H1 (cell line): ENCODE measurements around the gene CUX1. TPM values are rescaled to one million over a fixed set of nuclear protein-coding genes. Genes with fewer than 3 reads are reported as not detected.

Experiments used
- CTCF ChIA-PET: fragments of 300-600 bp; sonication (Branson Sonifier 250); formaldehyde crosslinking; loops from one replicate; lab custom pipeline; 2021; ENCODE audit not compliant: partially characterized antibody; lab: Charles Lee
- POLR2A ChIA-PET: fragments of 300-600 bp; sonication (Branson Sonifier 250); formaldehyde crosslinking; loops from one replicate; lab custom pipeline; 2021; ENCODE audit warnings: inconsistent platforms; ENCODE audit not compliant: partially characterized antibody; lab: Charles Lee
- DNase-seq, 2 experiments: peaks; one replicate each; pipeline versions ENCODE4 v3.0.0 to v3.0.0-alpha.2; 2010 to 2022; ENCODE audit warnings: low spot score in 2 of 2, low read depth in 1 of 2, mixed read lengths in 1 of 2
- FAIRE-seq: peaks from 2 replicates; lab custom pipeline; 2011; peaks lifted over from hg19 to GRCh38; lab: Jason Lieb, UNC
- H2AFZ ChIP-seq: 2 replicates; pipeline ENCODE4 v1.8.1; 2012; ENCODE audit warnings: low read length, inconsistent platforms
- H2AK5ac ChIP-seq: 2 replicates; pipeline ENCODE4 v1.6.1; 2013; ENCODE audit warnings: low read depth, low read length
- H2BK120ac ChIP-seq: replicated peaks from 2 replicates; pipeline ENCODE3; 2013; ENCODE audit warnings: low read depth, low read length, inconsistent platforms
- H2BK12ac ChIP-seq: 2 replicates; pipeline ENCODE4 v1.6.1; 2013; ENCODE audit warnings: low read depth, low read length
- H2BK15ac ChIP-seq: 2 replicates; pipeline ENCODE4 v1.6.1; 2013; ENCODE audit warnings: low read length
- H2BK20ac ChIP-seq: 2 replicates; pipeline ENCODE4 v1.6.1; 2013; ENCODE audit warnings: low read length
- H2BK5ac ChIP-seq: 2 replicates; pipeline ENCODE4 v1.6.1; 2013; ENCODE audit warnings: low read depth, low read length
- H3K14ac ChIP-seq: 2 replicates; pipeline ENCODE4 v1.6.1; 2013; ENCODE audit warnings: inconsistent platforms; ENCODE audit not compliant: insufficient read length
- H3K18ac ChIP-seq: 2 replicates; pipeline ENCODE4 v1.6.1; 2013; ENCODE audit warnings: low read length; ENCODE audit errors: extremely low read depth
- H3K23ac ChIP-seq: 2 replicates; pipeline ENCODE4 v1.6.1; 2013; ENCODE audit warnings: inconsistent platforms; ENCODE audit not compliant: insufficient read length
- H3K23me2 ChIP-seq: 2 replicates; pipeline ENCODE4 v1.6.1; 2013; ENCODE audit warnings: low read depth, low read length
- H3K27ac ChIP-seq: 2 replicates; pipeline ENCODE4 v1.6.1; 2011; ENCODE audit warnings: low read depth, low read length, inconsistent platforms
- H3K27me3 ChIP-seq, 4 experiments: replicated peaks in 1 of 4; 1 replicate in 1 of 4; 2 replicates in 3 of 4; pipeline versions ENCODE4 v1.6.1 to v1.8.1; 2011 to 2013; ENCODE audit warnings: low read length in 3 of 4, mild to moderate bottlenecking in 3 of 4, inconsistent platforms in 2 of 4, mixed read lengths in 2 of 4, moderate library complexity in 1 of 4; ENCODE audit not compliant: control insufficient read depth in 3 of 4, insufficient read depth in 3 of 4; ENCODE audit errors: extremely low read depth in 1 of 4
- H3K36me3 ChIP-seq, 4 experiments: 2 replicates each; pipeline versions ENCODE4 v1.6.1 to v1.8.1; 2011 to 2013; ENCODE audit warnings: mild to moderate bottlenecking in 4 of 4, low read length in 3 of 4, moderate library complexity in 2 of 4, control low read depth in 1 of 4, inconsistent platforms in 1 of 4; ENCODE audit not compliant: insufficient read depth in 4 of 4, control insufficient read depth in 2 of 4
- H3K4ac ChIP-seq: replicated peaks from 2 replicates; pipeline ENCODE3; 2013; ENCODE audit warnings: low read length, low read depth, mixed read lengths, inconsistent platforms; ENCODE audit not compliant: insufficient read length
- H3K4me1 ChIP-seq, 4 experiments: replicated peaks in 1 of 4; 1 replicate in 1 of 4; 2 replicates in 3 of 4; pipeline versions ENCODE4 v1.6.1 to v1.8.1; 2011 to 2013; ENCODE audit warnings: low read length in 3 of 4, inconsistent platforms in 2 of 4, mixed read lengths in 1 of 4; ENCODE audit not compliant: insufficient read depth in 4 of 4, control insufficient read depth in 3 of 4
- H3K4me2 ChIP-seq, 2 experiments: 2 replicates each; pipeline versions ENCODE4 v1.6.1 to v1.8.1; 2011 to 2013; ENCODE audit warnings: low read depth in 2 of 2, low read length in 2 of 2, control low read depth in 1 of 2, inconsistent platforms in 1 of 2, mild to moderate bottlenecking in 1 of 2; ENCODE audit not compliant: insufficient read depth in 1 of 2
- H3K4me3 ChIP-seq, 4 experiments: fragments of 200-600, 300-600 bp in 1 of 4; sonication (generic), shearing (Covaris generic), sonication (Bioruptor Twin) in 1 of 4; 2 replicates each; pipeline versions ENCODE4 v1.5.1 to v1.8.1; 2011 to 2016; ENCODE audit warnings: low read length in 4 of 4, low read depth in 3 of 4, control low read depth in 2 of 4, inconsistent platforms in 2 of 4, mild to moderate bottlenecking in 2 of 4, mixed read lengths in 1 of 4, moderate library complexity in 1 of 4; ENCODE audit not compliant: insufficient read depth in 2 of 4; ENCODE audit errors: extremely low read depth in 1 of 4
- H3K56ac ChIP-seq: replicated peaks from 2 replicates; pipeline ENCODE3; 2013; ENCODE audit warnings: low read depth, mild to moderate bottlenecking, mixed read lengths, low read length, inconsistent platforms; ENCODE audit not compliant: insufficient read length
- H3K79me1 ChIP-seq: 2 replicates; pipeline ENCODE4 v1.6.1; 2013; ENCODE audit warnings: low read depth, low read length, control low read depth
- H3K79me2 ChIP-seq, 2 experiments: 2 replicates each; pipeline versions ENCODE4 v1.6.1 to v1.8.1; 2012 to 2013; ENCODE audit warnings: low read length in 2 of 2, mild to moderate bottlenecking in 2 of 2, inconsistent platforms in 1 of 2; ENCODE audit not compliant: insufficient read depth in 2 of 2, control insufficient read depth in 1 of 2
- H3K9ac ChIP-seq, 4 experiments: replicated peaks in 1 of 4; 1 replicate in 1 of 4; 2 replicates in 3 of 4; pipeline versions ENCODE4 v1.6.1 to v1.8.1; 2011 to 2013; ENCODE audit warnings: low read depth in 3 of 4, low read length in 3 of 4, control low read depth in 2 of 4, mild to moderate bottlenecking in 2 of 4, moderate library complexity in 2 of 4, inconsistent platforms in 1 of 4; ENCODE audit errors: extremely low read depth in 1 of 4
- H3K9me3 ChIP-seq, 2 experiments: 2 replicates each; pipeline versions ENCODE4 v1.6.1 to v1.8.1; 2012 to 2013; ENCODE audit warnings: mild to moderate bottlenecking in 2 of 2, moderate library complexity in 2 of 2, control low read depth in 1 of 2, inconsistent platforms in 1 of 2, low read depth in 1 of 2, low read length in 1 of 2, mixed read lengths in 1 of 2; ENCODE audit not compliant: insufficient read depth in 2 of 2
- H4K20me1 ChIP-seq, 2 experiments: replicated peaks in 1 of 2; 2 replicates each; pipeline versions ENCODE3 to v1.8.1; 2011 to 2013; ENCODE audit warnings: inconsistent platforms in 2 of 2, low read length in 2 of 2, mild to moderate bottlenecking in 1 of 2; ENCODE audit not compliant: insufficient read depth in 2 of 2, control insufficient read depth in 1 of 2
- H4K5ac ChIP-seq: 2 replicates; pipeline ENCODE4 v1.6.1; 2013; ENCODE audit warnings: low read length, low read depth, mixed read lengths, inconsistent platforms; ENCODE audit not compliant: insufficient read length
- H4K8ac ChIP-seq: 2 replicates; pipeline ENCODE4 v1.8.0; 2013; ENCODE audit warnings: mild to moderate bottlenecking, moderate library complexity, low read length, inconsistent platforms; ENCODE audit not compliant: insufficient read depth; ENCODE audit errors: extremely low read depth
- H4K91ac ChIP-seq: replicated peaks from 2 replicates; pipeline ENCODE3; 2013; ENCODE audit warnings: low read length, mixed read lengths, inconsistent platforms; ENCODE audit not compliant: insufficient read length
- BACH1 ChIP-seq: IDR thresholded peaks from 2 replicates; pipeline ENCODE4 v1.6.1; 2012; ENCODE audit warnings: low read length, improper control_type of control experiment
- CHD1 ChIP-seq: IDR thresholded peaks from 2 replicates; pipeline ENCODE4 v1.6.1; 2012; ENCODE audit warnings: low read depth, low read length, improper control_type of control experiment
- CHD2 ChIP-seq: IDR thresholded peaks from 2 replicates; pipeline ENCODE4 v1.6.1; 2012; ENCODE audit warnings: low read length, improper control_type of control experiment
- CTBP2 ChIP-seq: IDR thresholded peaks from 2 replicates; pipeline ENCODE4 v1.7.0; 2011; ENCODE audit warnings: borderline replicate concordance, mild to moderate bottlenecking, moderate library complexity, mixed read lengths, low read length; ENCODE audit not compliant: insufficient read depth, insufficient read length
- EZH2 ChIP-seq: fragments of 200-600 bp; sonication (generic); IDR thresholded peaks from 2 replicates; pipeline ENCODE4 v1.7.1; 2012; ENCODE audit warnings: low read depth, mild to moderate bottlenecking, moderate library complexity, low read length, inconsistent platforms; ENCODE audit not compliant: severe bottlenecking
- HDAC6 ChIP-seq: IDR thresholded peaks from one replicate; pipeline ENCODE4 v1.7.1; 2012; ENCODE audit warnings: low read depth, mild to moderate bottlenecking, inconsistent platforms, low read length, moderate library complexity
- RAD21 ChIP-seq, 2 experiments: IDR thresholded peaks in 1 of 2; conservative IDR thresholded peaks in 1 of 2; 2 replicates each; pipeline ENCODE4 v1.6.1; 2011; ENCODE audit warnings: low read depth in 2 of 2, low read length in 2 of 2, improper control_type of control experiment in 1 of 2, inconsistent platforms in 1 of 2, mild to moderate bottlenecking in 1 of 2, moderate library complexity in 1 of 2
- SIN3A ChIP-seq, 2 experiments: IDR thresholded peaks in 1 of 2; conservative IDR thresholded peaks in 1 of 2; 2 replicates each; pipeline ENCODE4 v1.6.1; 2011 to 2012; ENCODE audit warnings: low read length in 2 of 2, improper control_type of control experiment in 1 of 2, low read depth in 1 of 2, mild to moderate bottlenecking in 1 of 2
- SIRT6 ChIP-seq: IDR thresholded peaks from one replicate; pipeline ENCODE4 v1.7.1; 2012; ENCODE audit warnings: low read length, inconsistent platforms
- SP2 ChIP-seq: IDR thresholded peaks from 2 replicates; pipeline ENCODE4 v1.6.1; 2012; ENCODE audit warnings: mild to moderate bottlenecking, low read length, inconsistent platforms
- YY1 ChIP-seq: IDR thresholded peaks from 2 replicates; pipeline ENCODE4 v1.6.1; 2011; ENCODE audit warnings: low read depth, mild to moderate bottlenecking, low read length
- WGBS, 2 experiments: shearing (Covaris generic) in 1 of 2; methylation state at CpG; one replicate each; pipeline versions ENCODE4 v1.1.6 to v1.1.7; 2013 to 2015; ENCODE audit warnings: low lambda C conversion rate in 2 of 2, mixed read lengths in 2 of 2, inconsistent platforms in 1 of 2, low coverage in 1 of 2, missing lambda C conversion rate in 1 of 2; ENCODE audit not compliant: insufficient replicate concordance in 2 of 2, insufficient coverage in 1 of 2, insufficient read length in 1 of 2; ENCODE audit errors: extremely low coverage in 1 of 2, missing lambda C conversion rate in 1 of 2; 5-methylcytosine and 5-hydroxymethylcytosine counted together
- polyA plus RNA-seq, 7 experiments: library from polyadenylated mRNA; depleted of rRNA in 3 of 7; stranded (reverse) in 5 of 7; unstranded in 2 of 7; fragments of >200 nt in 5 of 7; fragments of 200-250 nt in 2 of 7; gene quantifications; 1 replicate in 5 of 7; 2 replicates in 1 of 7; 4 replicates in 1 of 7; pipeline versions ENCODE4 v1.2.1 to v1.2.3, GENCODE V29; 2011 to 2013; ENCODE audit warnings: missing spikeins in 2 of 7, mixed read lengths in 2 of 7
- total RNA-seq: library from RNA; stranded (reverse); fragmentation: NEBNext Ultra II Directional; extraction: Animal tissue kit (Norgen Biotek cat#: 25700); gene quantifications from 2 replicates; pipeline ENCODE4 v1.2.1, GENCODE V29; 2021
- TF ChIP-seq, protein P1 (sequence below): IDR thresholded peaks from 2 replicates; pipeline ENCODE4 v1.6.1; 2012; ENCODE audit warnings: inconsistent platforms
- TF ChIP-seq, protein P2 (sequence below): IDR thresholded peaks from 2 replicates; pipeline ENCODE4 v1.6.1; 2011; ENCODE audit warnings: low read length, improper control_type of control experiment

The CUX1 gene
- total and polyA plus RNA-seq, 2 of the 8 experiments (the other 6 are each of a cell fraction or from before 2014, with no cell fraction given), result 21.6 to 65.9 TPM

DNA sequence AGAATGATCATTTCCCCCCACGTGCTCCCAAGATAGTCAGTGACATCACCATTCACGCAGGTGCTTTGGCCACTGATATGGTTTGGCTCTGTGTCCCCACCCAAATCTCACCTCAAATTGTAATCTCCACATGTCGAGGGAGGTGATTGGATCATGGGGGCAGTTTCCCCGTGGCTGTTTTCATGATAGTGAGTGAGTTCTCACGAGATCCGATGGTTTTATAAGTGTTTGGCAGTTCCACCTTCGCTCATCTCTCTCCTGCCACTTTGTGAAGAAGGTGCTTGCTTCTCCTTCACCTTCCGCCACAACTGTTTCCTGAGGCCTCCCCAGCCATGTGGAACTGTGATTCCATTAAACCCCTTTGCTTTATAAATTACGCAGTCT lies 263.8 kb downstream of the CUX1 start:
- FAIRE-seq, result no peak
- 93% methylated on average over 8 of the region's 9 CpGs; no CpG with 5 or more reads in 1 of the 2 experiments for WGBS, 2 experiments
- 0 out of 4 replicates have a peak, but pooled peaks cover 0 to 3% of the 10 kb centered on the region in 2 experiments for H3K9me3 ChIP-seq
- TF ChIP-seq RAD21 (IDR thresholded peaks at IDR 0.05 in 1 of 2, conservative IDR thresholded peaks at IDR 0.05 in 1 of 2; ENCODE audit: low read depth in 2 of 2, low read length in 2 of 2), result no peak
- no peak for TF ChIP-seq YY1
- TF ChIP-seq SIRT6, result no peak
- no peak for TF ChIP-seq CHD1
- TF ChIP-seq SIN3A (conservative IDR thresholded peaks at IDR 0.05 in 1 of 2, IDR thresholded peaks at IDR 0.05 in 1 of 2; ENCODE audit: low read depth in 1 of 2, low read length in 2 of 2), result no peak
- no peak for TF ChIP-seq CHD2
- TF ChIP-seq SP2, result no peak
- TF ChIP-seq, protein P1, sequence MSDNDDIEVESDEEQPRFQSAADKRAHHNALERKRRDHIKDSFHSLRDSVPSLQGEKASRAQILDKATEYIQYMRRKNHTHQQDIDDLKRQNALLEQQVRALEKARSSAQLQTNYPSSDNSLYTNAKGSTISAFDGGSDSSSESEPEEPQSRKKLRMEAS, result no peak
- no peak for TF ChIP-seq BACH1
- TF ChIP-seq, protein P2, sequence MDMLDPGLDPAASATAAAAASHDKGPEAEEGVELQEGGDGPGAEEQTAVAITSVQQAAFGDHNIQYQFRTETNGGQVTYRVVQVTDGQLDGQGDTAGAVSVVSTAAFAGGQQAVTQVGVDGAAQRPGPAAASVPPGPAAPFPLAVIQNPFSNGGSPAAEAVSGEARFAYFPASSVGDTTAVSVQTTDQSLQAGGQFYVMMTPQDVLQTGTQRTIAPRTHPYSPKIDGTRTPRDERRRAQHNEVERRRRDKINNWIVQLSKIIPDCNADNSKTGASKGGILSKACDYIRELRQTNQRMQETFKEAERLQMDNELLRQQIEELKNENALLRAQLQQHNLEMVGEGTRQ, result no peak
- TF ChIP-seq CTBP2, result no peak
- TF ChIP-seq HDAC6, result no peak
- TF ChIP-seq EZH2, result no peak

More for the DNA sequence above, 263.8 kb downstream of the CUX1 start:
- no peak for DNase-seq
- ChIA-PET CTCF (no interaction called here), POLR2A (no interaction called here)
- H3K9ac ChIP-seq, result no peak overlapping the region
- H2BK120ac ChIP-seq, result no peak overlapping the region
- H2BK12ac ChIP-seq, result no peak overlapping the region
- no peak overlapping the region for H3K4me3 ChIP-seq
- no peaks in the 10 kb centered on the region for H3K79me1 ChIP-seq
- no peak overlapping the region for H2BK20ac ChIP-seq
- no peak overlapping the region for H2AK5ac ChIP-seq
- H4K91ac ChIP-seq, result no peak overlapping the region
- H3K79me2 ChIP-seq, result peaks cover 0 to 2% of the 10 kb centered on the region in 2 experiments; a peak in 1 of 4 replicates
- no peak overlapping the region for H3K27ac ChIP-seq
- H2BK15ac ChIP-seq, result no peak overlapping the region
- no peak overlapping the region for H2BK5ac ChIP-seq
- no peaks in the 10 kb centered on the region for H3K23me2 ChIP-seq
- no peaks in the 10 kb centered on the region for H3K27me3 ChIP-seq
- H3K4ac ChIP-seq, result no peak overlapping the region
- H3K36me3 ChIP-seq, result no peaks in the 10 kb centered on the region
- peaks cover 5 to 16% (median 9%) of the 10 kb centered on the region in 4 experiments; a peak in 5 of 7 replicates for H3K4me1 ChIP-seq
- H4K20me1 ChIP-seq, result no peaks in the 10 kb centered on the region
- no peak overlapping the region for H4K5ac ChIP-seq
- H3K18ac ChIP-seq, result no peak overlapping the region
- H3K56ac ChIP-seq, result no peak overlapping the region
- no peak overlapping the region for H4K8ac ChIP-seq
- H2AFZ ChIP-seq, result no peak overlapping the region
- no peak overlapping the region for H3K4me2 ChIP-seq
- no peak overlapping the region for H3K23ac ChIP-seq
- no peak overlapping the region for H3K14ac ChIP-seq
